ENCODE results near the gene FADD. TPM values are rescaled to one million over a fixed set of nuclear protein-coding genes. Genes with fewer than 3 reads are reported as not detected.
"Not testable (repeated sequence)": the region's sequence is repeated elsewhere in the genome, so short reads cannot be mapped to it uniquely, and the experiment has no call there.

The FADD gene
- total RNA-seq, 1 donor from 2014 or later, result 23.0 TPM

- Histone ChIP-seq H3K4me3 (no peak overlapping the region), H3K9me3 (no peaks in the 10 kb centered on the region), H3K36me3 (peaks cover 39% of the 10 kb centered on the region), H3K27me3 (ENCODE audit: low read depth) (no peaks in the 10 kb centered on the region), H3K4me1 (no peaks in the 10 kb centered on the region), H3K27ac (no peak overlapping the region)
- intact Hi-C loops (cut with DNase I), result no loop called here
- DNase-seq, result no peak
- no peak for TF ChIP-seq CTCF (IDR thresholded peaks at IDR 0.05)
- ATAC-seq, result no peak
Observed at GRCh38 chr11:70210530-70210929, 7.4 kb downstream of the FADD start.

- ATAC-seq (peak; percentile 70 to 75), DNase-seq (no peak)
- Histone ChIP-seq H3K4me1 (no peaks in the 10 kb centered on the region), H3K27me3 (ENCODE audit: low read depth) (no peaks in the 10 kb centered on the region), H3K36me3 (peaks cover 23% of the 10 kb centered on the region), H3K4me3 (peak overlapping the region; percentile 40), H3K27ac (no peak overlapping the region), H3K9me3 (no peaks in the 10 kb centered on the region)
- intact Hi-C loops (cut with DNase I), result no loop called here
- TF ChIP-seq CTCF (IDR thresholded peaks at IDR 0.05), result no peak
Observed at GRCh38 chr11:70212227-70212811, 9.2 kb downstream of the FADD start.

DNA sequence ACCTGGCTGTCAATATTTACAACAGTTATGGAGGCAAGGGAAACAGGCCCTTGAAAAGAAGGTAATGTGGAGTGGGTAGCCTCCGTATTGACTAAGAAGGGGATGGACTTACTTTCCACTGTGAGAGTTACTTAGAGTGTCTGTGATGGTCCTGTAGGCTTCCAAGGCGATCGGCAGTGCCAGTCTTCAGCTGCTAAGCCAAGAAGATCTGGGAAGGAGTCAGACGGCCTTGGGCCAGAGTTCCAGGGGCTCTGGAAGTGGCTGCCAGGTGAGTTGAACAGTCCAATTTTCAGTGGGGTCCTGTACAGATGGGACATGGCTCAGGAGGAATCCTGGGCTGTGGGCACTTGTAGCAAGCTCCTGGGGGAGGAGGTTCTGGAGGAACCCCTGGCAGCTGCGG is 14.3 kb downstream of the FADD start:
- not testable (repeated sequence) for ATAC-seq

GRCh38 chr11:70218076-70218475 is 15.0 kb downstream of the FADD start:
- H3K27ac ChIP-seq; H3K4me3 ChIP-seq; H3K4me1 ChIP-seq; DNase-seq; intact Hi-C loops (cut with DNase I); H3K27me3 ChIP-seq (ENCODE audit: low read depth); H3K9me3 ChIP-seq; H3K36me3 ChIP-seq; ATAC-seq: not testable (repeated sequence)

More for the DNA sequence above, 14.3 kb downstream of the FADD start:
- intact Hi-C loops (cut with DNase I); H3K27ac ChIP-seq; H3K27me3 ChIP-seq (ENCODE audit: low read depth); H3K36me3 ChIP-seq; H3K4me3 ChIP-seq; H3K4me1 ChIP-seq; H3K9me3 ChIP-seq; DNase-seq: not testable (repeated sequence)

GRCh38 chr11:70220136-70220535 is 17.0 kb downstream of the FADD start:
- Histone ChIP-seq H3K27ac (no peak overlapping the region), H3K27me3 (ENCODE audit: low read depth) (no peaks in the 10 kb centered on the region), H3K4me1 (no peaks in the 10 kb centered on the region), H3K9me3 (no peaks in the 10 kb centered on the region), H3K4me3 (no peak overlapping the region), H3K36me3 (no peaks in the 10 kb centered on the region)
- peak; percentile 20 for DNase-seq
- no peak for ATAC-seq
- intact Hi-C loops (cut with DNase I), result no loop called here
- TF ChIP-seq CTCF (IDR thresholded peaks at IDR 0.05), result no peak

DNA sequence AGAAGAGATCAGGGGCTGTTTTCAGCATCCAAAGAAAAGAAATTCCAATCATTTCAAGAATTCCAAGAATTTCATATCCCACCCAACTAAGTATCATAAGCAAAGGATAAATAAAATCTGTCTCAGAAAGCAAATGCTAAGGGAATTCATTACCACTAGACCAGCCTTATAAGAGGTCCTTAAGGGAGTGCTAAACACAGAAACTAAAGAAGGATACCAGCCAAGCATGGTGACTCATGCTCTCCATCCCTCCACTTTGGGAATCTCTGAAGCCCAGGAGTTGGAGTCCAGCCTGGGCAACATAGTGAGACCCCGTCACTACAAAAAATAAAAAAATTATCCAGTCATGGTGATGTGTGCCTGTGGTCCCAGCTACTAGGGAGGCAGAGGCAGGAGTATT is 17.8 kb downstream of the FADD start:
- Histone ChIP-seq H3K4me3 (no peak overlapping the region), H3K36me3 (no peaks in the 10 kb centered on the region), H3K9me3 (no peaks in the 10 kb centered on the region), H3K4me1 (no peaks in the 10 kb centered on the region), H3K27me3 (ENCODE audit: low read depth) (no peaks in the 10 kb centered on the region), H3K27ac (no peak overlapping the region)
- DNase-seq (no peak), ATAC-seq (no peak)
- no peak for TF ChIP-seq CTCF (IDR thresholded peaks at IDR 0.05)
- intact Hi-C loops (cut with DNase I), result no loop called here

All from lower lobe of right lung (tissue), 2 donors.